ENCODE data around the gene ATP2B1. TPM values are rescaled to one million over a fixed set of nuclear protein-coding genes. Genes with fewer than 3 reads are reported as not detected.

Gene ATP2B1
- total and polyA plus RNA-seq, 2 donors (not counting 1 experiment from before 2014, with no cell fraction given): 26.1 to 238 TPM

- POLR2A ChIA-PET: interaction anchor here (0.7 kb wide), 1 partner anchor 622 kb away, joined by 5 read pairs; no protein-coding TSS in a partner anchor
- CTCF ChIA-PET: interaction anchor here (2.5 kb wide), 1 partner anchor 118 kb away, joined by 7 read pairs; no protein-coding TSS in a partner anchor
Observed at GRCh38 chr12:89661706-89662330, 46.8 kb downstream of the ATP2B1 start.

More at GRCh38 chr12:89661706-89662330, 46.8 kb downstream of the ATP2B1 start:
- Mint-ChIP-seq H3K4me1 (peaks cover 79% of the 10 kb centered on the region), H3K27ac (peak overlapping the region; percentile 0), H3K27me3 (no peaks in the 10 kb centered on the region), H3K4me3 (peak overlapping the region; percentile 9), H3K9me3 (ENCODE audit: insufficient read depth) (no peaks in the 10 kb centered on the region)
- Histone ChIP-seq H3K36me3 (replicated peaks in 1 of 2; ENCODE audit: control extremely low read depth in 1 of 2, control insufficient read depth in 1 of 2, extremely low read depth in 1 of 2, insufficient read depth in 2 of 2, low read length in 1 of 2) (no peaks in the 10 kb centered on the region), H3K27ac (ENCODE audit: low read length in 2 of 2) (peak overlapping the region in 1 of 2 donors; percentile 61), H2AFZ (ENCODE audit: insufficient read depth, low read depth, low read length, poor library complexity, severe bottlenecking) (no peak overlapping the region), H3K4me1 (ENCODE audit: control insufficient read depth in 2 of 2, insufficient read depth in 2 of 2, low read length in 2 of 2) (peaks cover 48 to 75% of the 10 kb centered on the region in 2 donors), H3K4me2 (replicated peaks; ENCODE audit: low read depth, low read length, poor library complexity, severe bottlenecking) (peak overlapping the region; percentile 13), H3K79me2 (ENCODE audit: control insufficient read depth, insufficient read depth, low read length) (peaks cover 98% of the 10 kb centered on the region), H3K9me3 (ENCODE audit: control extremely low read depth in 1 of 3, control insufficient read depth in 2 of 3, insufficient read depth in 1 of 3, low read length in 2 of 3) (no peaks in the 10 kb centered on the region), H3K4me3 (ENCODE audit: control extremely low read depth in 1 of 5, extremely low read depth in 1 of 5, insufficient read depth in 1 of 5, low read depth in 2 of 5, low read length in 4 of 5) (no peak overlapping the region), H3K27me3 (replicated peaks in 1 of 4; ENCODE audit: control extremely low read depth in 1 of 4, control insufficient read depth in 3 of 4, insufficient read depth in 4 of 4, low read length in 3 of 4) (no peaks in the 10 kb centered on the region), H3K9ac (ENCODE audit: low read length) (peak overlapping the region; percentile 12), H4K20me1 (ENCODE audit: control insufficient read depth, insufficient read depth, low read length, poor library complexity, severe bottlenecking) (peaks cover 43% of the 10 kb centered on the region)
- intact Hi-C loops (cut with micrococcal nuclease): loop anchor here (5.0 kb wide), 1 partner anchor 35 kb away; no protein-coding TSS in a partner anchor
- TF ChIP-seq CTCF (IDR thresholded peaks at IDR 0.05): no peak
- TF ChIP-seq EZH2 (IDR thresholded peaks at IDR 0.05; ENCODE audit: borderline replicate concordance, insufficient read depth, low read depth, low read length, poor library complexity, severe bottlenecking): no peak
- DNase-seq: no peak
- ATAC-seq (ENCODE audit: low read depth): no peak
- WGBS (ENCODE audit: insufficient coverage): 60% methylated on average over 1 of the region's 4 CpGs
